Mammary epithelial cell (primary cell): ENCODE data around the gene ZBED5.

Source experiments
- EZH2 ChIP-seq: IDR thresholded peaks from 2 replicates; pipeline ENCODE4 v1.6.1; 2012; ENCODE audit warnings: low read length, inconsistent platforms, borderline replicate concordance
- TF ChIP-seq, protein P1 (sequence below), 2 donors: IDR thresholded peaks in 1 of 2; conservative IDR thresholded peaks in 1 of 2; 2 replicates each; pipeline ENCODE4 v1.5.1; 2011 to 2012; ENCODE audit warnings: inconsistent platforms in 2 of 2, low read length in 2 of 2, mild to moderate bottlenecking in 2 of 2, control low read depth in 1 of 2, low read depth in 1 of 2; ENCODE audit not compliant: insufficient read depth in 1 of 2; ENCODE audit errors: extremely low read depth in 1 of 2

DNA sequence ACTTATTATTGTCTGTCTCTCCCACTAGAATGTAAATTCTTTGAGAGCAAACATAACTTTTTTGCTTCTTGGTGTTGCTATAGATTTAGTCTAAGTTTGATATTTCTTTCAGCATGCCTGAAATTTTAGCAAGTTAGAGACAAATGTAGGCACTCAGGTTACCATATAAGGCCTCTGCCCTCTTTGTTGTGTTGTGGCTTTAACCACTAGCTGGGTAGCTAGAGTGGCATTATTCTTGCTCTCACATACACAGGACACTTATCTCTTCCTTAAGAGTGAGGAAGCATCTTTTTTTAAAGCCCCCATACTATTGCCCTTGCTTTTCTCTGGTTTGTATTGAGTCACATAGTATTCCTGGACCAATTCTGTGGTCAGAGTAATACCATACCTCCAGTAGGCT, 11.2 kb downstream of the ZBED5 start:
- TF ChIP-seq, protein P1, sequence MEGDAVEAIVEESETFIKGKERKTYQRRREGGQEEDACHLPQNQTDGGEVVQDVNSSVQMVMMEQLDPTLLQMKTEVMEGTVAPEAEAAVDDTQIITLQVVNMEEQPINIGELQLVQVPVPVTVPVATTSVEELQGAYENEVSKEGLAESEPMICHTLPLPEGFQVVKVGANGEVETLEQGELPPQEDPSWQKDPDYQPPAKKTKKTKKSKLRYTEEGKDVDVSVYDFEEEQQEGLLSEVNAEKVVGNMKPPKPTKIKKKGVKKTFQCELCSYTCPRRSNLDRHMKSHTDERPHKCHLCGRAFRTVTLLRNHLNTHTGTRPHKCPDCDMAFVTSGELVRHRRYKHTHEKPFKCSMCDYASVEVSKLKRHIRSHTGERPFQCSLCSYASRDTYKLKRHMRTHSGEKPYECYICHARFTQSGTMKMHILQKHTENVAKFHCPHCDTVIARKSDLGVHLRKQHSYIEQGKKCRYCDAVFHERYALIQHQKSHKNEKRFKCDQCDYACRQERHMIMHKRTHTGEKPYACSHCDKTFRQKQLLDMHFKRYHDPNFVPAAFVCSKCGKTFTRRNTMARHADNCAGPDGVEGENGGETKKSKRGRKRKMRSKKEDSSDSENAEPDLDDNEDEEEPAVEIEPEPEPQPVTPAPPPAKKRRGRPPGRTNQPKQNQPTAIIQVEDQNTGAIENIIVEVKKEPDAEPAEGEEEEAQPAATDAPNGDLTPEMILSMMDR (conservative IDR thresholded peaks at IDR 0.05 in 1 of 2, IDR thresholded peaks at IDR 0.05 in 1 of 2; ENCODE audit: extremely low read depth in 1 of 2, insufficient read depth in 1 of 2, low read depth in 1 of 2, low read length in 2 of 2): no peak
- no peak for TF ChIP-seq EZH2
